ENCODE data around the gene EGLN1.

Gene EGLN1

GRCh38 chr1:231395076-231395997 lies 26.8 kb downstream of the EGLN1 start:
- DNase-seq, result no peak

- no peak for DNase-seq
These were observed 28.4 kb downstream of the EGLN1 start for GRCh38 chr1:231393668-231394067.

- no peak for DNase-seq
These were observed 29.5 kb downstream of the EGLN1 start for GRCh38 chr1:231392389-231393131.

GRCh38 chr1:231390071-231390470 lies 32.0 kb downstream of the EGLN1 start:
- no peak for DNase-seq

GRCh38 chr1:231387770-231388669 lies 34.1 kb downstream of the EGLN1 start:
- no peak for DNase-seq

- no peak for DNase-seq
These were observed 35.6 kb downstream of the EGLN1 start for GRCh38 chr1:231386466-231386865.

GRCh38 chr1:231385416-231385748 lies 36.7 kb downstream of the EGLN1 start:
- no peak for DNase-seq

GRCh38 chr1:231384696-231385415 lies 37.2 kb downstream of the EGLN1 start:
- DNase-seq, result no peak

GRCh38 chr1:231383159-231383860 lies 38.8 kb downstream of the EGLN1 start:
- no peak for DNase-seq

- DNase-seq, result no peak
These were observed 39.7 kb downstream of the EGLN1 start for GRCh38 chr1:231382426-231382825.

- no peak for DNase-seq
These were observed 40.4 kb downstream of the EGLN1 start for GRCh38 chr1:231381729-231382128.

GRCh38 chr1:231376875-231377549 lies 45.1 kb downstream of the EGLN1 start:
- no peak for DNase-seq

GRCh38 chr1:231376101-231376500 lies 46.0 kb downstream of the EGLN1 start:
- DNase-seq, result no peak

GRCh38 chr1:231374394-231374793 lies 47.7 kb downstream of the EGLN1 start:
- DNase-seq, result no peak

- no peak for DNase-seq
These were observed 49.6 kb downstream of the EGLN1 start for GRCh38 chr1:231372501-231372900.

- DNase-seq, result no peak
These were observed 52.8 kb downstream of the EGLN1 start for GRCh38 chr1:231369282-231369681.

GRCh38 chr1:231364192-231364591 lies 57.9 kb downstream of the EGLN1 start:
- DNase-seq, result no peak

- no peak for DNase-seq
These were observed 58.5 kb downstream of the EGLN1 start for GRCh38 chr1:231363624-231364023.

- DNase-seq, result no peak
These were observed 59.8 kb downstream of the EGLN1 start for GRCh38 chr1:231362325-231362724.

- DNase-seq, result no peak
These were observed 63.0 kb downstream of the EGLN1 start for GRCh38 chr1:231359113-231359512.

GRCh38 chr1:231357831-231358354 lies 64.2 kb downstream of the EGLN1 start:
- DNase-seq, result no peak
